ENCODE data around the gene PRKN.

- TF ChIP-seq EZH2 (IDR thresholded peaks at IDR 0.05; ENCODE audit: insufficient read depth, poor library complexity, severe bottlenecking), result no peak
- TF ChIP-seq EZH2phosphoT487 (IDR thresholded peaks at IDR 0.05; ENCODE audit: insufficient read depth, low read depth), result no peak
Measured at GRCh38 chr6:161832622-161833021, 894.9 kb downstream of the PRKN start.
